ENCODE results near the gene TM4SF20. TPM values are rescaled to one million over a fixed set of nuclear protein-coding genes. Genes with fewer than 3 reads are reported as not detected.

The TM4SF20 gene
- total and polyA plus RNA-seq, 2 experiments from 2014 or later, result not detected

DNA sequence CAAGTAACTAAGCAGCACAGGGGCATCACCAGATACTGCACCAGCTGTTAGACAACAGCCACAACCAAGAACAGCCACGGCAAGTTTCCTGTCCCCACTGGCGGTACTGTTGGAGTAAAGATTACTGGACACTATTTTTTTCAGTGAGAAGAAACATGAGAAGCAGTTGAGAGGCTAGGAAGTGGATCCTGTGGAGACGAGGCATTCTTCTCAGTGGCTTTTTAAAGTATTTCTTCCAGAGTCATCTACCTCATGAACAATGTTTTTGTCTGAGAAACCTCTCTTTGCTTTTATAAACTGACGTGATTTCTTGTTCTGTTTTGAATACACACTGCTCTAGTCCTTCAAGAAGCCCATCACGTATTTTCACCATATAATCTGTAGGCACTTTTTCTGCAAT, 18.8 kb downstream of the TM4SF20 start:
- DNase-seq (ENCODE audit: low spot score) (no peak), ATAC-seq (no peak)
- peaks cover 23% of the 10 kb centered on the region; the same call in 1 of the 2 replicates for H3K36me3 ChIP-seq (ENCODE audit: insufficient read depth)
- Mint-ChIP-seq H3K9me3 (no peaks in the 10 kb centered on the region), H3K27me3 (ENCODE audit: insufficient read depth, low read depth, poor library complexity) (no peaks in the 10 kb centered on the region), H3K4me3 (no peak overlapping the region), H3K36me3 (ENCODE audit: low read depth) (peaks cover 20% of the 10 kb centered on the region), H3K27ac (no peak overlapping the region), H3K4me1 (no peaks in the 10 kb centered on the region)
- H3K4me2 ChIP-seq, result no peak overlapping the region
- no peaks in the 10 kb centered on the region for H3K4me1 ChIP-seq (ENCODE audit: insufficient read depth)
- TF ChIP-seq JUNB (IDR thresholded peaks at IDR 0.05; ENCODE audit: unreplicated experiment), result no peak
- TF ChIP-seq ZNF331 (CRISPR knock-in tag; IDR thresholded peaks at IDR 0.05; ENCODE audit: low read depth), result no peak
- no peak for TF ChIP-seq EZH2phosphoT487 (IDR thresholded peaks at IDR 0.05; ENCODE audit: unreplicated experiment)
- TF ChIP-seq POLR2AphosphoS5 (IDR thresholded peaks at IDR 0.05; ENCODE audit: low read depth), result no peak
- no peak for TF ChIP-seq CREB1 (CRISPR knock-in tag; IDR thresholded peaks at IDR 0.05; ENCODE audit: low read depth)
- TF ChIP-seq ZNF114 (CRISPR knock-in tag; IDR thresholded peaks at IDR 0.05), result no peak
- no peak for TF ChIP-seq NANOG (IDR thresholded peaks at IDR 0.05; ENCODE audit: borderline replicate concordance)
- TF ChIP-seq, protein P1, sequence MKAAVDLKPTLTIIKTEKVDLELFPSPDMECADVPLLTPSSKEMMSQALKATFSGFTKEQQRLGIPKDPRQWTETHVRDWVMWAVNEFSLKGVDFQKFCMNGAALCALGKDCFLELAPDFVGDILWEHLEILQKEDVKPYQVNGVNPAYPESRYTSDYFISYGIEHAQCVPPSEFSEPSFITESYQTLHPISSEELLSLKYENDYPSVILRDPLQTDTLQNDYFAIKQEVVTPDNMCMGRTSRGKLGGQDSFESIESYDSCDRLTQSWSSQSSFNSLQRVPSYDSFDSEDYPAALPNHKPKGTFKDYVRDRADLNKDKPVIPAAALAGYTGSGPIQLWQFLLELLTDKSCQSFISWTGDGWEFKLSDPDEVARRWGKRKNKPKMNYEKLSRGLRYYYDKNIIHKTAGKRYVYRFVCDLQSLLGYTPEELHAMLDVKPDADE (IDR thresholded peaks at IDR 0.05), result no peak
- no peak for TF ChIP-seq STAT1 (IDR thresholded peaks at IDR 0.05; ENCODE audit: unreplicated experiment)
- TF ChIP-seq, protein P2, sequence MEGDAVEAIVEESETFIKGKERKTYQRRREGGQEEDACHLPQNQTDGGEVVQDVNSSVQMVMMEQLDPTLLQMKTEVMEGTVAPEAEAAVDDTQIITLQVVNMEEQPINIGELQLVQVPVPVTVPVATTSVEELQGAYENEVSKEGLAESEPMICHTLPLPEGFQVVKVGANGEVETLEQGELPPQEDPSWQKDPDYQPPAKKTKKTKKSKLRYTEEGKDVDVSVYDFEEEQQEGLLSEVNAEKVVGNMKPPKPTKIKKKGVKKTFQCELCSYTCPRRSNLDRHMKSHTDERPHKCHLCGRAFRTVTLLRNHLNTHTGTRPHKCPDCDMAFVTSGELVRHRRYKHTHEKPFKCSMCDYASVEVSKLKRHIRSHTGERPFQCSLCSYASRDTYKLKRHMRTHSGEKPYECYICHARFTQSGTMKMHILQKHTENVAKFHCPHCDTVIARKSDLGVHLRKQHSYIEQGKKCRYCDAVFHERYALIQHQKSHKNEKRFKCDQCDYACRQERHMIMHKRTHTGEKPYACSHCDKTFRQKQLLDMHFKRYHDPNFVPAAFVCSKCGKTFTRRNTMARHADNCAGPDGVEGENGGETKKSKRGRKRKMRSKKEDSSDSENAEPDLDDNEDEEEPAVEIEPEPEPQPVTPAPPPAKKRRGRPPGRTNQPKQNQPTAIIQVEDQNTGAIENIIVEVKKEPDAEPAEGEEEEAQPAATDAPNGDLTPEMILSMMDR (conservative IDR thresholded peaks at IDR 0.05; ENCODE audit: low read depth in 2 of 2), result no peak
- no peak for TF ChIP-seq ZNF462 (CRISPR knock-in tag; IDR thresholded peaks at IDR 0.05)
- TF ChIP-seq, protein P3, sequence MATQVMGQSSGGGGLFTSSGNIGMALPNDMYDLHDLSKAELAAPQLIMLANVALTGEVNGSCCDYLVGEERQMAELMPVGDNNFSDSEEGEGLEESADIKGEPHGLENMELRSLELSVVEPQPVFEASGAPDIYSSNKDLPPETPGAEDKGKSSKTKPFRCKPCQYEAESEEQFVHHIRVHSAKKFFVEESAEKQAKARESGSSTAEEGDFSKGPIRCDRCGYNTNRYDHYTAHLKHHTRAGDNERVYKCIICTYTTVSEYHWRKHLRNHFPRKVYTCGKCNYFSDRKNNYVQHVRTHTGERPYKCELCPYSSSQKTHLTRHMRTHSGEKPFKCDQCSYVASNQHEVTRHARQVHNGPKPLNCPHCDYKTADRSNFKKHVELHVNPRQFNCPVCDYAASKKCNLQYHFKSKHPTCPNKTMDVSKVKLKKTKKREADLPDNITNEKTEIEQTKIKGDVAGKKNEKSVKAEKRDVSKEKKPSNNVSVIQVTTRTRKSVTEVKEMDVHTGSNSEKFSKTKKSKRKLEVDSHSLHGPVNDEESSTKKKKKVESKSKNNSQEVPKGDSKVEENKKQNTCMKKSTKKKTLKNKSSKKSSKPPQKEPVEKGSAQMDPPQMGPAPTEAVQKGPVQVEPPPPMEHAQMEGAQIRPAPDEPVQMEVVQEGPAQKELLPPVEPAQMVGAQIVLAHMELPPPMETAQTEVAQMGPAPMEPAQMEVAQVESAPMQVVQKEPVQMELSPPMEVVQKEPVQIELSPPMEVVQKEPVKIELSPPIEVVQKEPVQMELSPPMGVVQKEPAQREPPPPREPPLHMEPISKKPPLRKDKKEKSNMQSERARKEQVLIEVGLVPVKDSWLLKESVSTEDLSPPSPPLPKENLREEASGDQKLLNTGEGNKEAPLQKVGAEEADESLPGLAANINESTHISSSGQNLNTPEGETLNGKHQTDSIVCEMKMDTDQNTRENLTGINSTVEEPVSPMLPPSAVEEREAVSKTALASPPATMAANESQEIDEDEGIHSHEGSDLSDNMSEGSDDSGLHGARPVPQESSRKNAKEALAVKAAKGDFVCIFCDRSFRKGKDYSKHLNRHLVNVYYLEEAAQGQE (IDR thresholded peaks at IDR 0.05; ENCODE audit: unreplicated experiment), result no peak
- TF ChIP-seq EZH2 (IDR thresholded peaks at IDR 0.05; ENCODE audit: low read depth, unreplicated experiment), result no peak
- H3K27ac ChIP-seq (ENCODE audit: low read depth), result no peak overlapping the region
- H4K20me1 ChIP-seq (replicated peaks; ENCODE audit: insufficient read depth), result no peaks in the 10 kb centered on the region
- no peaks in the 10 kb centered on the region for H3K79me2 ChIP-seq (replicated peaks; ENCODE audit: insufficient read depth)
- no peak overlapping the region for H3K4me3 ChIP-seq
- no peaks in the 10 kb centered on the region for H3K9me2 ChIP-seq (ENCODE audit: insufficient read depth)
- H2AFZ ChIP-seq, result no peak overlapping the region
- H3F3A ChIP-seq (replicated peaks; ENCODE audit: low read depth), result no peaks in the 10 kb centered on the region
- no peaks in the 10 kb centered on the region for H3K27me3 ChIP-seq (ENCODE audit: insufficient read depth)
